ENCODE results near the gene VTI1A.

Gene VTI1A

DNA sequence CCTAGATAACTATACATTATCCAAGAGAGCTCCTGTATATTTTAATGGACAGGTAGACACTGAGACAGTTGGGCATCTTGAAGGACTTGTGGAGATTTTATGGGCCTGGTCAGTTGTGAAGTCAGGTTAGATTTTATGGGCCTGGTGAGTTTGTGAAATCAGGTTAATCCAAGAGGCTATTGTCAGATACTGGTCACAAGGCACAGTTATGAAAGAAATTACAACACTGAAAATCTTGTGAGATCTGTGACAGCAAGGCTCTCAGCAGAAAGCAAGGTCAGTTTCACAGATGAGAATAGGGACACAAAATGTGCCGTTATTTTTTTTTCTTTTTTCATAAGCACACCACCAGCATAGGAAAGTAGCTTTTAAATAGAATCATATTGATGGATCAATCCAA is 167.6 kb downstream of the VTI1A start:
- no peak overlapping the region for H3K4me3 ChIP-seq (ENCODE audit: control insufficient read depth, low read depth, low read length)
- TF ChIP-seq, protein P1, sequence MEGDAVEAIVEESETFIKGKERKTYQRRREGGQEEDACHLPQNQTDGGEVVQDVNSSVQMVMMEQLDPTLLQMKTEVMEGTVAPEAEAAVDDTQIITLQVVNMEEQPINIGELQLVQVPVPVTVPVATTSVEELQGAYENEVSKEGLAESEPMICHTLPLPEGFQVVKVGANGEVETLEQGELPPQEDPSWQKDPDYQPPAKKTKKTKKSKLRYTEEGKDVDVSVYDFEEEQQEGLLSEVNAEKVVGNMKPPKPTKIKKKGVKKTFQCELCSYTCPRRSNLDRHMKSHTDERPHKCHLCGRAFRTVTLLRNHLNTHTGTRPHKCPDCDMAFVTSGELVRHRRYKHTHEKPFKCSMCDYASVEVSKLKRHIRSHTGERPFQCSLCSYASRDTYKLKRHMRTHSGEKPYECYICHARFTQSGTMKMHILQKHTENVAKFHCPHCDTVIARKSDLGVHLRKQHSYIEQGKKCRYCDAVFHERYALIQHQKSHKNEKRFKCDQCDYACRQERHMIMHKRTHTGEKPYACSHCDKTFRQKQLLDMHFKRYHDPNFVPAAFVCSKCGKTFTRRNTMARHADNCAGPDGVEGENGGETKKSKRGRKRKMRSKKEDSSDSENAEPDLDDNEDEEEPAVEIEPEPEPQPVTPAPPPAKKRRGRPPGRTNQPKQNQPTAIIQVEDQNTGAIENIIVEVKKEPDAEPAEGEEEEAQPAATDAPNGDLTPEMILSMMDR (IDR thresholded peaks at IDR 0.05; ENCODE audit: control insufficient read depth, insufficient read depth, low read depth, low read length, missing control alignments) = no peak

DNA sequence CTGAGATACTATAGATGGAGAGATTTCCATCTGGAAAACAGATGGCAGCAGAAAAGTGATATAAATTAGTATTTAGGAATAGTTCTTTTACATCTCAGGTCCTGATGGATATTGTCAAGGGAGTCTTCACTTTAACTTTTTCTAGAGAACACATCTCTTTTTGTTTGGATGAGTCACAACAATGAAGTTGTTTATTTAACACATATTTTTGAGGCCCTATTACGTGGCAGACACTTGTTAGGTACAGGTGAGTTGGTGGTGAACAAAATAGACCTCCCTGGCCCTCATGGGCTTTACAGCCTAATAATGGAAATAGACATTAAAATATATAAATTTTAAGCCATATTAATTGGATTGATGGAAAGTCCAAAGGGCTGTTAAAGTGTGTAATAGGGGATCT is 168.3 kb downstream of the VTI1A start:
- TF ChIP-seq, protein P1 (IDR thresholded peaks at IDR 0.05; ENCODE audit: control insufficient read depth, insufficient read depth, low read depth, low read length, missing control alignments) = no peak
- no peak overlapping the region for H3K4me3 ChIP-seq (ENCODE audit: control insufficient read depth, low read depth, low read length)
- no peak for DNase-seq (ENCODE audit: low read depth)

More for the DNA sequence above, 167.6 kb downstream of the VTI1A start:
- DNase-seq (ENCODE audit: low read depth) = no peak

DNA sequence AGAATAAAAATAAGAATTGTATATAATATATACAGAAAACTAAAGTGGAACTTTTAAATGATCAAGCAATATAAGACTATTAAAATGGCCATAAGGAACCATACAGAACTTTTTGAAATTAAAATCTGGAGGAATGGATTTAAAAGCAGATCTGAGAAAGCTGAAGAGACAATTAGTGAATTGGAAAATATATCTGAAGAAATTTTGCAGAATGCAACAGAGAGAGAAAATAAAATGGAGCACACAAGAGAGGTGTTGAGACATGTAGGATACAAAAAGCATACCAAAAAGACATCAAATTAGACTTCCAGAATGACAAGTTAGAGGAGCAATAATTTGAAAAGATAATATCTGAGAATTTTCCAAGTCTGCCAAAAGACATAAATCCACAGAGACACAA is 169.6 kb downstream of the VTI1A start:
- TF ChIP-seq, protein P1 (IDR thresholded peaks at IDR 0.05; ENCODE audit: control insufficient read depth, insufficient read depth, low read depth, low read length, missing control alignments) = no peak
- H3K4me3 ChIP-seq (ENCODE audit: control insufficient read depth, low read depth, low read length) = no peak overlapping the region
- DNase-seq (ENCODE audit: low read depth) = no peak

DNA sequence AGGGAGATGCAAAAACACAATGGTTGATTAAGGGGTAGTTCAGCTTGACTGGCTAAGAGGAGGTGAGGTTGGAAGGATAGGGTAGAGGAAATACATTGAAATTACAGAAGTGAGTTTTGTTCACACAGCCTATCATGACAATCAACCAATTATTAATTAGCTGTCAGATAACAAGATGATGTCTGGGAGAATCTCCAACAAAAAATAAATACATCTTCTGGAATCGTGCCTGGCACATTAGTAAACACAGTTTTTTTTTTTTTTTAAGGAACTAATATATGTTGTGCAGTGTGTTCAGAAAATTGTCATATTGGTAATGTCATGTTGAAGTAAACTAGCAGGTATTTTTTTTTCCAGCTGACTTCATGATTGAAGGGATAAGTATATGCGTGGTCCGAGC is 171.8 kb downstream of the VTI1A start:
- TF ChIP-seq, protein P1 (IDR thresholded peaks at IDR 0.05; ENCODE audit: control insufficient read depth, insufficient read depth, low read depth, low read length, missing control alignments) = no peak
- H3K4me3 ChIP-seq (ENCODE audit: control insufficient read depth, low read depth, low read length) = no peak overlapping the region

DNA sequence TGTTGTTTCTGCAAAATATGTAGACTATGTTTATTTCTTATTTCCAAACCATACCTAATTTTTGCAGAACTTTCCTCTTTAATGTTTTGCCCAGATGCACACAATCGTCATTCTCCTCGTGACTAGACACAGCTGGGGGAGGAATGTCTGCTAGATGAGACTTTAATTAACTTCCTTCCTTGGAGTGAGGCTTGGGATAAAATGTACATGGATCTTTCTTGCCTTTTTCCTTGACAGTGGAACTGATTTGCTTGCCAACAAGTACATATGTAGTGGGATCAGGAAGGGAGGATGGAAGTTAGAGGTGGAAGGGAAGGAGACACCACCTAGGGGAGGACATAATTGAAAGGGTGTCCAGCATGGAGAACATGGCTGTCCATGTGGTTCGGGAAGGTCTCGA is 172.5 kb downstream of the VTI1A start:
- TF ChIP-seq, protein P1 (IDR thresholded peaks at IDR 0.05; ENCODE audit: control insufficient read depth, insufficient read depth, low read depth, low read length, missing control alignments) = no peak
- no peak for DNase-seq (ENCODE audit: low read depth)
- H3K4me3 ChIP-seq (ENCODE audit: control insufficient read depth, low read depth, low read length) = no peak overlapping the region

More for the DNA sequence above, 171.8 kb downstream of the VTI1A start:
- no peak for DNase-seq (ENCODE audit: low read depth)

DNA sequence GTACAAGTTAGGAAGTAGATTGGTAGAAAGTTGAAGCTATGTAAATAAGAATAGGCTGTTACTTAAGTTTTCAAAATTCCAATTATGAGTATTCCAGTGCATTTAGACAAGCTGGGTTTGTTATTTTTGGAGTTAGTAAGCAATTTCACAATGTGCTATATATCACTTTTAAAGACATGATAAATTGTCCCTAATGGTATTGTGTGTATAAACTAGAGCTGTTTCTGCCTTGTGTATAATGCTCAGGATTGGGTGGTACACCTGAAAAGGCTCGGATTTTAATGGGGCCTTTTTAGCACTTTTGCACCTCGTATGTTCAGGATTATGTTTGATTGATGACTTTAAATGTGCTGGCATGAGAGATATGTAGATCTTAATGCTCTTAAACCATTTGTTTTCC is 175.8 kb downstream of the VTI1A start:
- no peak for DNase-seq (ENCODE audit: low read depth)
- no peak overlapping the region for H3K4me3 ChIP-seq (ENCODE audit: control insufficient read depth, low read depth, low read length)
- TF ChIP-seq, protein P1 (IDR thresholded peaks at IDR 0.05; ENCODE audit: control insufficient read depth, insufficient read depth, low read depth, low read length, missing control alignments) = no peak

DNA sequence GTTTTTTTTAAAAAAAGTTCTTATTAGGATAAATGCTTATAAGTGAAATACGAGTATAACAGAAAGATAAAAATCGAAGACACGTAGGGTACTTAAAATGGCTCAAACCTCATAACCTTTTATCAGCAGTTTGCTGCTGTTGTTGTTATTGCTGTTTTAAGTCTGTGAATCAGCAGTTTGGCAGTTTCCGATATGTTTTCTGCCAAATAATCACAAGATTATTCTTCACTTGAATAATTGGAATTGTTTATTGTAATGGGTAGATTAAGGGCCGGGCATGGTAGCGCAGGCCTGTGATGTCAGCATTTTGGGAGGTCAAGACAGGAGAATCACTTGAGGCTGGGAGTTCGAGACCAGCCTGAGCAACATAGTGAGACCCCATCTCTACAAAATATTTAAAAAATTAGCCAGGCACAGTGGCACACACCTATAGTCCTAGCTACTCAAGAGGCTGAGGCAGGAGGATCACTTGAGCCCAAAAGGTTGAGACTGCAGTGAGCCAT is 177.6 kb downstream of the VTI1A start:
- no peak overlapping the region for H3K4me3 ChIP-seq (ENCODE audit: control insufficient read depth, low read depth, low read length)
- TF ChIP-seq, protein P1 (IDR thresholded peaks at IDR 0.05; ENCODE audit: control insufficient read depth, insufficient read depth, low read depth, low read length, missing control alignments) = no peak
- no peak for DNase-seq (ENCODE audit: low read depth)
